GM21381 (cell line): ENCODE measurements around the gene ZDHHC18.
"Not testable (repeated sequence)": the region's sequence is repeated elsewhere in the genome, so short reads cannot be mapped to it uniquely, and the experiment has no call there.

Experiments
- ATAC-seq: cut with Tn5 transposase; IDR thresholded peaks from one replicate; pipeline ENCODE4 v1.9.1; 2021; ENCODE audit warnings: mild to moderate bottlenecking, moderate library complexity; ENCODE audit not compliant: unreplicated experiment

ZDHHC18 gene

DNA sequence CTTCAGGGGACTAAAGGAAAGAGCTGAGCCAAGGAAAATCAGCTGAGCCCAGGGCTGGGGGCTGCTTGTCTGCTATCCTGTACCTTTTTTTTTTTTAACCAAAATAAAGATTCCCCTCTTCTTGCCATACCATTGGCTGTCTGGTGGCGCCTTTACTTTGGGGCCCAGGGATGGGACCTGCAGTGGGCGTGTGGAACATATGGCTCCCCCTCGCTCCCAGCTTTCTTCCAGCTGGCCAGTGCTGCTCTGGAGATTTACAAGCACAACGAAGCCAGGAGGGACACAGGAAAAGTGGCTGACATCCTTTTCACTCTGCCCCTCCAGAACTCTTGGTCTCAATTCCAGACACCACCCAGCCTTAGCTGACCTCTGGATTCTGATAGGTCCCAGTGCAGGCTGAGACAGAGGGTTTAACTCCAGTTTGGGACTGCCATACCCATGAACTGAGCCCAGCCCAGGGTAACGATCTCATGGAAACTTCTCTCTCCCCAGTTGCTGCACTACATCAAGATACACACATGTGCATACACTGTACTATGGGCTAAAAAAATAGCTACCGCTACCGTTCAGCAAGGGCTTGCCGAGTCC, 31.1 kb downstream of the ZDHHC18 start:
- no peak for ATAC-seq

DNA sequence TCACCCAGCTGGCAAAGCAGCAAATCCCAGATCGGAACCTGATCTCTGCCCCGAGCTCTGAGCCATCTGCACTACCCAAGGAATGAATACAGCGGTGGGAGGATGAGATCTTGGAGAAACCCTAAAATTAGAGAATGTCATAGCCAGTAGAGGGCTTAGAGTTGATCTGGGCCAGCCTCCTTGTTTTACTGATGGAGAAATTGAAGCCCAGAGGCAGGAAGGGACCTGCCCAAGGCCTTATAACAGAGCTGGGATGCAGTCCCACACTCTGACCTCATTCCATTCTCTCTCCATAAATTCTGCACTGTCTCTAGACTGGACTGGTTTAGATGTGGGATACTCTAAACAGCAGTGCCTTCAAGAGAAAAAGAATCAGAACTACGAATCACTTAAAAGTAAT, 31.7 kb downstream of the ZDHHC18 start:
- no peak for ATAC-seq

- no peak for ATAC-seq
Observed at GRCh38 chr1:26858891-26859640, 32.6 kb downstream of the ZDHHC18 start.

DNA sequence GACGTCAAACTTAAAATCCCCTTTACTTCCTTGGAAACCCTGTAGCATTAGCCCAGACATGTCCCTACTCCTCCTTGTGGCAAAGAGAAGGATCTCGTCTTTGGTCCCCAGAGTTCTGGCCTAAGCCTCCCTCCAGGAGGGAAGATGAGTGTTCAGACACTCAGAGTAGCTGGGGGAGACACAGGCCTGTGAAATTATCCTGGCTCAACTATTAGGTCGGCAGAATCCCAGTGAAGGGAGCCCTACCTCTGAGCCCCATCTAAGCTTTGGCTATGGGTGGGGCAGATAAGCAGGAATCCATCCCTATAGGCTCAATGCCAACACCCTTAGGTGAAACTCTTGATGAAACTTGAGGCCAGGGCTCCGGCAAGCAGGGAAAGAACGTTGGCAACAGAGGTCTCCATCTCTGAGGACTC, 34.8 kb downstream of the ZDHHC18 start:
- no peak for ATAC-seq

- ATAC-seq: no peak
Observed at GRCh38 chr1:26861889-26862378, 35.4 kb downstream of the ZDHHC18 start.

DNA sequence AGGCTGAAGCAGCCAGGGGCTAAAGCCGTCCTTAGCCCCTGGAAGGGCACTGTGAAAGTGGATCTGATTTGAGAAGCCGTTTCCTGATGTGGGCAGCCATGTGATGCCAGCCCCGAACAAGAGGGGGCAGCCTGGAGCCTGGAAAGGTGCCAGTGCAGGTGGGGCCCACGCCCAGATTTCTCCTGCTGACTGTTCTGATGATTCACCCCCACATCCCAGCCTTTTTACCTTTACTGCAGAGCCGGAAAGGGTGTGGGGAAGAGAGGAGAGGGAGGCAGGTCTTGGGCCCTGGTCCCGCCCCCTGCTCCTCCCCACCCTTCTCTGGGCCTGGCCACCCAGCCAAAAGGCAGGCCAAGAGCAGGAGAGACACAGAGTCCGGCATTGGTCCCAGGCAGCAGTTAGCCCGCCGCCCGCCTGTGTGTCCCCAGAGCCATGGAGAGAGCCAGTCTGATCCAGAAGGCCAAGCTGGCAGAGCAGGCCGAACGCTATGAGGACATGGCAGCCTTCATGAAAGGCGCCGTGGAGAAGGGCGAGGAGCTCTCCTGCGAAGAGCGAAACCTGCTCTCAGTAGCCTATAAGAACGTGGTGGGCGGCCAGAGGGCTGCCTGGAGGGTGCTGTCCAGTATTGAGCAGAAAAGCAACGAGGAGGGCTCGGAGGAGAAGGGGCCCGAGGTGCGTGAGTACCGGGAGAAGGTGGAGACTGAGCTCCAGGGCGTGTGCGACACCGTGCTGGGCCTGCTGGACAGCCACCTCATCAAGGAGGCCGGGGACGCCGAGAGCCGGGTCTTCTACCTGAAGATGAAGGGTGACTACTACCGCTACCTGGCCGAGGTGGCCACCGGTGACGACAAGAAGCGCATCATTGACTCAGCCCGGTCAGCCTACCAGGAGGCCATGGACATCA, 36.5 kb downstream of the ZDHHC18 start, which contains the start of gene SFN:
Gene SFN, plus strand, starts transcription at position 369 of the 904 bp plus-strand sequence. Its CDS starts 64 bp downstream, at position 433.
- ATAC-seq: no peak

GRCh38 chr1:26863685-26864077, 37.2 kb downstream of the ZDHHC18 start:
- no peak for ATAC-seq

DNA sequence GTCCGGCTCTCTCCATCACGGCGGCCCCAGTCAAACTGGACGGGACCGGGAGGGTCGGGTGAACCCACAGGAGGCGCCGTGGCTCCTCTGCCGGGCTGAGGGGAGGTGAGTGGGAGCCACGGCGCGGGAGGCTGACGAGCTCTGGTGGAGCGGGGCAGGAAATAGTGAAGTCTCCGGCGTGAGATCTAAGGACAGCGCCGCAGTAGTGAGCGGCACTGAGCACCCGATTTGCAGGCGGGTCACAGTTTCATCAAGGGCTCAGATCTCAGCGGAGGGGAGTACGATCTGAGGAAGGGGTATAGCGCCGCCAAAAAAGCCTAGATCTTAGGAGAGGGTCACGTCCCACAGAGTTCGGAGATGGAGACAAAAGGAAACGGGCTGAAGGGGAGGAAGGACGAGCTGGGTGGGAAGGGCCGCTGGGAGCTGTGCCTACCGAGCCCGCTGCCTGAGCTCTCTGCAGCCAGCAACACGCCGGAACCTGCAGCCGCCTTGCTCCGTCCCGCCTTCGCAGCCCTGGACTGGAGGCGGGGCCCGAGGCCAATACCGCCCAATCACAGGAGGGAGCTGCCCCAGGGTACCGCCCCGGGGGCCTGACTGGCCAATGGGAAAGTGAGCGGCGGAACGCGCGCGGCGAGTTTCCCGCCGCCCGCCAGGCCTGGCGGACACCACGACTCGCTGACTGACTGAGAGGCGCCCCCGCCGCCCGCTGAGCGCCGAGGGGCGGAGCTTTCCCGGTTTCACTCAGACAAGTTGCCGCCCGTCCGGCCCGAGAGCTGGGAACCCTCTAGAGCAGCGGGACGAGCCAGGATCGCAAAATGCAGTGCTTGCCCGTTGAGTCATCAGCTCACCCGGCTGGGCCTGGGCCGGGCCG, 38.4 kb downstream of the ZDHHC18 start:
- peak; percentile 91 for ATAC-seq

- ATAC-seq: not testable (repeated sequence)
Observed at GRCh38 chr1:26873097-26873496, 46.6 kb downstream of the ZDHHC18 start.

GRCh38 chr1:26874896-26875295, 48.4 kb downstream of the ZDHHC18 start:
- no peak for ATAC-seq

- no peak for ATAC-seq
Observed at GRCh38 chr1:26877326-26877725, 50.8 kb downstream of the ZDHHC18 start.

- no peak for ATAC-seq
Observed at GRCh38 chr1:26879793-26880192, 53.3 kb downstream of the ZDHHC18 start.

DNA sequence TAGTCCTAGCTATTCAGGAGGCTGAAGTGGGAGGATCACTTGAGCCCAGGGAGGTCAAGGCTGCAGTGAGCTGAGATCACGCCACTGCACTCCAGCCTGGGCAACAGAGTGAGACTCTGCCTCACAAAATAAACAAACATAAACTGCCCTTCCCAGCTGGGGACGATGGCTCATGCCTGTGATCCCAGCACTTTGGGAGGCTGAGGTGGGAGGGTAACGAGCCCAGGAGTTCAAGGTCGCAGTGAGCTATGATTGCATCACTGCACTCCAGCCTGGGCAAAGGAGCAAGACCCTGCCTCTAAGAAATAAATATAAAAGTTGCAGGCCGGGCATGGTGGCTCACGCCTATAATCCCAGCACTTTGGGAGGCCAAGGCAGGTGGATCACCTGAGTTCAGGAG, 55.1 kb downstream of the ZDHHC18 start:
- ATAC-seq: not testable (repeated sequence)

DNA sequence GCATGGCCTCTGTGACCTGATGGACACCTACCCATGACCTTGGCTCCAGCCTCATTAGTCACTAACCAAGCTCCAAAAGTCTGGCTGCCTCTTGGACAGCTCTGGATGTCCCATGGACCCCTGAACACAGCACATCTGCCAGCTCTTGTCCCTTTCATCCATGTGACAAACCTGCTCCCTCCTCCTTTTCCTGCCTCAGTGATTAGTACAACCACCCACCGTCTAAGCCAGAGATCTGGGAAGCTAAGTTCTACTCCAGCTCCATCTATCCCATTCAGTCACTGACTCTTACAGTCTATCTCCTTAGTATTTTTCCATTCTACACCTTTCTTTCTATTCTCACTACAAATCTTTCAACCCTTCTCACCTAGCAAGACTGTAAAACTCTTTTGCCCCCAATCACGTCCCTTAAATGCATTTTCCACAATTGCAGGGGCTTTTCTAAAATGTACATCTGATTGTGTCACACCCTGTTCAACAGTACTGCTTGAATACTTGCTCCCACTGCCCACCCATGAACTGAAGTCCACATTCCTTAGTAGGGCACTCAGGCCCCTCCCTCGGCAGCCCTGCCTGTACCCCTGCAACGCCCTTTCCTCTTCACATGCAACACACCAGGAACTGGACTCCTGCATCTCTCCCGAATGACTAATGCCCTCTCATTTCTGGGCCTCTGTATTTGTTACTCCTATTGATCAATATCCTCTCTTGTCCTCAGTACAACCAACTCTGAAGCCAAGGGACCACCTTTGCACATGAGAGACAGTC, 56.4 kb downstream of the ZDHHC18 start:
- ATAC-seq: no peak

DNA sequence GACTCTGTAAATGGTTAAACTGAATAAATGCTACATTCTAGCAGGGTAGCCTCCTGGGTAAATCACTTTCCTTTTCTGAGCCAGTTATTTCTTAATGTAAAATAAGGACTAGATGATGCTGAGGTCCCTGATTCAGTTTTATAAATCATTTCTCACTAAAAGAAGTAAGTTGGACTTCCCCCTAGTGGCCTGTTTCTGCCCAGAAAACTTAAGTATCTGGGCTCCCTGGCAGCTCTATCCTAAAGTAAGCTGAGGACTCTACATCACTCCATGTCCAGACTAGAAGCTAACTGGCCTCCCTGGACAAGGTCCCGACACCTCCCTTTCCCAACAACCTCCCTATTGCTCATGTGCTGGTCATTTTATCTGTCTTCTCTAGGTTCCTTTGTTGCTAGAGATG, 60.6 kb downstream of the ZDHHC18 start:
- ATAC-seq: no peak

DNA sequence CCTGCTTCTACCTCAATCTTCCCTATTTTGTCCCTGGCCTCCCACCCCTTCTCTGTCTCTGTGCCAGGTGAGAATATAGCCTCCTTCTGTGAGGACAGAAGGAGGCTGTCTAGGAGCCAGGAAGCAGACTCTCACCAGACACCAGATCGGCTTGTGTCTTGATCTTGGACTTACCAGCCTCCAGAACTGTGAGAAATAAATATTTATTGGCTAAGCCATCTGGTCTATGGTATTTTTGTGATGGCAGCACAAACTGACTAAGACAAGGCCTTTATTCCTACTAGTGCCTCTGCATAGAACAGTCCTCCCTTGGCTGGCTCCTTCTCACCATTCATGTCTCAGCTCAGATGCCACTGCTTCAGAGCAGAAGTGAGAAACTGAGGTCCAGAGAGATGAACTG, 61.7 kb downstream of the ZDHHC18 start:
- ATAC-seq: no peak

DNA sequence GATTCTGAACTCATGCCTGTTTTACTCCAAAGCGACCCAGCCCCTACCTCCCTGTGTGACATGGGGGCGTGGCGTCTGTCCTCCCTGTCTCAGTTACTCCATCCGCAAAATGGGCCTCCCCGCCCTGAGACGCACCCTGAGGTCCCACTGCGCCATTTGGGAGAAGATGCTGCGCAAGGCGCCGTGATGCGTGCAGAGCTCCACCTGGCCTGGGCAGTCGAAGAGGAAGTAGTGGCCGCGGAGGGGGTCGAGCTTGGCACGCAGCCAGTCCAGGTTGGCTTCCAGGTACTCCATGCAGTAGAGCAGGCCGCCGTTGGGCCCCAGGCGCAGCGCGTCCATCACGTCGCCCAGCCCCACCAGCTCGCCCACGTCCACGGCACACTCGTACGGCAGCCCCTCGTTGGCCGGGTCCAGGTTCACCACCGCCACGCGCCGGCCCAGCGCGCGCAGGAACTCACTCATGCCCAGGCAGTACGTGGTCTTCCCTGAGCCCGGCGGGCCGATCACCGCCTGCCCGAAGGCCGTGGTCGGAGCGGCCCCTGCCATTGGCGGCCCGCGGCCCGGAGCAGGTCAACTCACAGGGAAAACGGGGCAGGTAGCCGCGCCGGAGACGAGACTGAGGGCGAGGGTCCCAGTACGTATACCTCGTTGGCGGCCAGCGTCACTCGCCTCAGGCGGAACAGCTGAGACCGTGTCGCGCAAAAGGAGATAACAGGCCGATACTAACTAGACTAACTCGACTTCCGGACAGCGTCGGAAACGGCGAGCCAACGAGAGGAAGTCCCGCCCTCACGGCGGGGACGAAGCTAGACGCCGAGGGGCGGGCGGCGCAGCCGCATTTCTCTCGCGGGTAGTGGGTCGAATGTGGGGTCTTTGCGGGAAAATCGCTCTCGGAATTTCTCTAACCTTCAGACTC, 63.3 kb downstream of the ZDHHC18 start, which contains the start of gene GPN2:
Gene GPN2, minus strand, starts transcription at position 733 of the 916 bp plus-strand sequence. Its CDS starts 187 bp downstream, at position 546.
- ATAC-seq: peak; percentile 85

GRCh38 chr1:26890467-26890796, 63.9 kb downstream of the ZDHHC18 start:
- peak; percentile 21 for ATAC-seq

DNA sequence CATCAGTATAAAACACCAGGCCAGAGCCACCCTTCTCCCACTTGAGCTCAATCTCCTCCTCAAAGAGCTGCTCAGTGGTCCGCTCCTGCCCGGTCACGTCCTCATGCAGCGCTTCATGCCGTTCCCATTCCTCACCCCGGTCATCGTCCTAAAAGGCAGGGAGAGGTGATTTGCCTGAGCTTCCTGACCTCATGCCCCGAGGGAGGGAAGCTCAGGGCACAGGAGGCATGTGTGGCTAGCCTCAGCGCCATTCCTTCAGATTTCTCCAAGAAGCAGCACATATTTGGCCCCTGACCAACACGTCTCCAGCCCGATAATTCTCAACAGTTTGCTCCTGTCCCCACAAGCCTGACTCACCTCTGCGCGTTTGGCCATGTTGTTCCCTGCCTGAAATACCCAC, 67.8 kb downstream of the ZDHHC18 start:
- ATAC-seq: no peak
